HepG2 (cell line): ENCODE data around the gene CLIP2. TPM values are rescaled to one million over a fixed set of nuclear protein-coding genes. Genes with fewer than 3 reads are reported as not detected.

ENCODE experiments used
- ATAC-seq: fragments of 200-7000 bp; cut with Tn5 transposase; 3 replicates; pipeline ENCODE4 v1.9.1; 2020; ENCODE audit warnings: mild to moderate bottlenecking, moderate library complexity
- BruUV-seq: library from RNA; stranded (reverse); fragments of 400-500 nt; replicated peaks from 2 replicates; lab custom pipeline; 2021; lab: Mats Ljungman, UMichigan
- CTCF ChIA-PET: fragments of 300-600 bp; formaldehyde crosslinking; extraction: SDS; loops from one replicate; lab custom pipeline; 2021; ENCODE audit warnings: low total read pairs, inconsistent platforms, low intra/inter-chr PET ratio; lab: Yijun Ruan, JAX
- POLR2A ChIA-PET: fragments of 350-600 bp; sonication (Branson Sonifier 250); formaldehyde crosslinking; loops from one replicate; lab custom pipeline; 2020; ENCODE audit warnings: antibody characterized with exemption, inconsistent platforms; lab: Yijun Ruan, JAX
- DNase-seq: peaks from one replicate; pipeline ENCODE4 v3.0.0-alpha.2; 2015; ENCODE audit warnings: low spot score
- FAIRE-seq: peaks from 3 replicates; lab custom pipeline; 2011; peaks lifted over from hg19 to GRCh38; lab: Jason Lieb, UNC
- H2AFZ ChIP-seq: one replicate; pipeline ENCODE4 v1.6.1; 2011; ENCODE audit warnings: low read length, inconsistent platforms
- H3K27ac ChIP-seq: fragments of 300-600 bp; 3 replicates; pipeline ENCODE4 v1.8.0; 2011; ENCODE audit warnings: mixed run types, mild to moderate bottlenecking, mixed read lengths, low read length, inconsistent platforms; ENCODE audit not compliant: insufficient read depth; ENCODE audit errors: extremely low read length
- H3K27me3 ChIP-seq, 2 experiments: fragments of 200-600 bp in 1 of 2; 2 replicates in 1 of 2; 3 replicates in 1 of 2; pipeline versions ENCODE4 v1.6.0 to v1.8.0; 2011; ENCODE audit warnings: low read length in 2 of 2, mild to moderate bottlenecking in 2 of 2, moderate library complexity in 2 of 2, inconsistent platforms in 1 of 2; ENCODE audit not compliant: insufficient read depth in 2 of 2, control insufficient read depth in 1 of 2
- H3K36me3 ChIP-seq, 2 experiments: fragments of 200-600 bp in 1 of 2; replicated peaks in 1 of 2; 2 replicates in 1 of 2; 3 replicates in 1 of 2; pipeline versions ENCODE4 v1.5.1 to v1.8.0; 2011; ENCODE audit warnings: low read length in 2 of 2, inconsistent platforms in 1 of 2; ENCODE audit not compliant: insufficient read depth in 2 of 2, control insufficient read depth in 1 of 2
- H3K4me1 ChIP-seq: 2 replicates; pipeline ENCODE4 v1.5.1; 2012; ENCODE audit warnings: low read length, inconsistent platforms; ENCODE audit not compliant: insufficient read depth
- H3K4me2 ChIP-seq: 2 replicates; pipeline ENCODE4 v1.6.0; 2011; ENCODE audit warnings: low read depth, low read length, inconsistent platforms
- H3K4me3 ChIP-seq, 3 experiments: fragments of 200-600 bp in 1 of 3; sonication (generic), shearing (Covaris generic) in 1 of 3; replicated peaks in 1 of 3; 2 replicates each; pipeline ENCODE4 v1.5.1; 2011 to 2016; ENCODE audit warnings: low read length in 3 of 3, inconsistent platforms in 2 of 3, low read depth in 2 of 3, mild to moderate bottlenecking in 2 of 3, control low read depth in 1 of 3, mixed read lengths in 1 of 3; ENCODE audit not compliant: insufficient read depth in 1 of 3
- H3K79me2 ChIP-seq: one replicate; pipeline ENCODE4 v1.6.1; 2011; ENCODE audit warnings: low read length, inconsistent platforms; ENCODE audit not compliant: insufficient read depth
- H3K9ac ChIP-seq: 2 replicates; pipeline ENCODE4 v1.6.0; 2011; ENCODE audit warnings: mild to moderate bottlenecking, low read depth, low read length, inconsistent platforms; ENCODE audit not compliant: insufficient read depth
- H3K9me3 ChIP-seq: 2 replicates; pipeline ENCODE4 v1.5.1; 2012; ENCODE audit warnings: mild to moderate bottlenecking, low read length
- H4K20me1 ChIP-seq: 2 replicates; pipeline ENCODE4 v1.6.0; 2011; ENCODE audit warnings: inconsistent platforms, mild to moderate bottlenecking, low read length, moderate library complexity; ENCODE audit not compliant: insufficient read depth
- MIXL1 ChIP-seq: IDR thresholded peaks from 2 replicates; pipeline ENCODE4 v1.6.1; 2016
- PAWR ChIP-seq: sonication (generic); formaldehyde crosslinking; IDR thresholded peaks from 2 replicates; pipeline ENCODE4 v1.4.0; 2020; ENCODE audit warnings: missing genetic modification reagents, mild to moderate bottlenecking, borderline replicate concordance
- SRSF9 ChIP-seq: fragments of 200-400 bp; formaldehyde crosslinking; IDR thresholded peaks from 2 replicates; pipeline ENCODE4 v1.6.1; 2018; ENCODE audit warnings: borderline replicate concordance, mild to moderate bottlenecking, low read depth, low read length; ENCODE audit not compliant: insufficient read depth, poor library complexity, severe bottlenecking
- ZNF367 ChIP-seq: sonication (generic); formaldehyde crosslinking; IDR thresholded peaks from 2 replicates; pipeline ENCODE4 v1.4.0; 2020; ENCODE audit warnings: missing genetic modification reagents, borderline replicate concordance
- ZNF546 ChIP-seq: sonication (generic); formaldehyde crosslinking; conservative IDR thresholded peaks from 2 replicates; pipeline ENCODE4 v1.8.1; 2023; ENCODE audit warnings: mild to moderate bottlenecking, missing genetic modification reagents
- ZNF691 ChIP-seq: sonication (generic); formaldehyde crosslinking; IDR thresholded peaks from 2 replicates; pipeline ENCODE4 v1.4.0; 2020; ENCODE audit warnings: missing genetic modification reagents, low read depth, mild to moderate bottlenecking, borderline replicate concordance
- WGBS: methylation state at CpG from one replicate; pipeline ENCODE4 v1.1.6; 2017; ENCODE audit warnings: low lambda C conversion rate; 5-methylcytosine and 5-hydroxymethylcytosine counted together
- in situ Hi-C: cut with HindIII; loops from 2 replicates; pipeline ENCODE4 v1.10.0; 2017; ENCODE audit warnings: low pct_unique_long_range_greater_than_20kb; ENCODE audit not compliant: extremely low pct_ligation_motif_present
- intact Hi-C: fragments of 100-400 bp; cut with micrococcal nuclease; formaldehyde crosslinking; loops from one replicate; pipeline ENCODE4 v1.10.0; 2022; ENCODE audit not compliant: unreplicated experiment
- polyA plus RNA-seq, 8 experiments: library from polyadenylated mRNA; depleted of rRNA in 3 of 8; stranded (reverse) in 7 of 8; unstranded in 1 of 8; fragments of >200 nt; fragmentation: Illumina TruSeq in 4 of 8; extraction: Trizol in 4 of 8; gene quantifications; 2 replicates each; pipeline versions ENCODE4 v1.2.1 to v1.2.3, GENCODE V29; 2011 to 2016; ENCODE audit warnings: low read depth in 4 of 8, missing spikeins in 1 of 8, mixed read lengths in 1 of 8; ENCODE audit not compliant: insufficient read depth in 1 of 8
- total RNA-seq, 5 experiments: library from RNA; depleted of rRNA; stranded (reverse); fragments of >200 nt; fragmentation: Illumina TruSeq; extraction: Trizol; gene quantifications; 2 replicates each; pipeline ENCODE4 v1.2.3, GENCODE V29; 2016; ENCODE audit warnings: low read depth in 1 of 5
- TF ChIP-seq, protein P1 (sequence below): sonication (generic); formaldehyde crosslinking; IDR thresholded peaks from 2 replicates; pipeline ENCODE4 v1.5.0; 2020; ENCODE audit warnings: missing genetic modification reagents
- TF ChIP-seq, protein P2 (sequence below): fragments of 450-650 bp; IDR thresholded peaks from 2 replicates; pipeline ENCODE4 v1.6.1; 2016

Gene CLIP2
- total and polyA plus RNA-seq, 2 of the 13 experiments (the other 11 are each of a cell fraction or from before 2014, with no cell fraction given), result 6.5 to 17.4 TPM

DNA sequence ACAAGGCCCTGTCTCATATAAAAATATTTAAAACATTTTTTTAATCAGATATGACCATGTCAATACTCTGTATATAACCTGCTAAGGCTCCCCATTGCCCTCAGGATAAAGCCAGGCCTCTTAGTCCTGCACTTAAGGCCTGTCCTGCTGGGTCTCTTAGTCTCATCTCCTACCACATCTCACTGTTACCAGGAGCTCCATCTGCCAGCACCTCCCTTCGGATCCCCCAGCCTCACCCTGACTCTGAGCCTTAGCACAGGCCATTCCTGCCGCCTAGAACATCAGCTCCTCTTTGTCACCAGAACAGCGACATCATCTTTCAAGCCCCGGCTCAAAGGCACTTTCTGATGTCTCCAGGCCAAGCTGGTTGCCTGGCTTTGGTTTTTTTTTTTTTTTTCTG lies 138.8 kb downstream of the CLIP2 start:
- in situ Hi-C loops, result no loop called here
- FAIRE-seq, result no peak

More for the DNA sequence above, 138.8 kb downstream of the CLIP2 start:
- H3K79me2 ChIP-seq, result no peaks in the 10 kb centered on the region
- no peak overlapping the region for H2AFZ ChIP-seq
- H3K9me3 ChIP-seq, result no peaks in the 10 kb centered on the region
- peaks cover 1 to 12% of the 10 kb centered on the region in 2 experiments; a peak in 2 of 5 replicates for H3K27me3 ChIP-seq
- no TSS peak for BruUV-seq
- TF ChIP-seq, protein P1, sequence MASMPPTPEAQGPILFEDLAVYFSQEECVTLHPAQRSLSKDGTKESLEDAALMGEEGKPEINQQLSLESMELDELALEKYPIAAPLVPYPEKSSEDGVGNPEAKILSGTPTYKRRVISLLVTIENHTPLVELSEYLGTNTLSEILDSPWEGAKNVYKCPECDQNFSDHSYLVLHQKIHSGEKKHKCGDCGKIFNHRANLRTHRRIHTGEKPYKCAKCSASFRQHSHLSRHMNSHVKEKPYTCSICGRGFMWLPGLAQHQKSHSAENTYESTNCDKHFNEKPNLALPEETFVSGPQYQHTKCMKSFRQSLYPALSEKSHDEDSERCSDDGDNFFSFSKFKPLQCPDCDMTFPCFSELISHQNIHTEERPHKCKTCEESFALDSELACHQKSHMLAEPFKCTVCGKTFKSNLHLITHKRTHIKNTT (CRISPR knock-in tag), result no peak
- TF ChIP-seq ZNF691 (no peak), ZNF367 (CRISPR knock-in tag) (no peak), MIXL1 (CRISPR knock-in tag) (no peak), PAWR (CRISPR knock-in tag) (no peak), SRSF9 (no peak), ZNF546 (CRISPR knock-in tag) (no peak)
- TF ChIP-seq, protein P2, sequence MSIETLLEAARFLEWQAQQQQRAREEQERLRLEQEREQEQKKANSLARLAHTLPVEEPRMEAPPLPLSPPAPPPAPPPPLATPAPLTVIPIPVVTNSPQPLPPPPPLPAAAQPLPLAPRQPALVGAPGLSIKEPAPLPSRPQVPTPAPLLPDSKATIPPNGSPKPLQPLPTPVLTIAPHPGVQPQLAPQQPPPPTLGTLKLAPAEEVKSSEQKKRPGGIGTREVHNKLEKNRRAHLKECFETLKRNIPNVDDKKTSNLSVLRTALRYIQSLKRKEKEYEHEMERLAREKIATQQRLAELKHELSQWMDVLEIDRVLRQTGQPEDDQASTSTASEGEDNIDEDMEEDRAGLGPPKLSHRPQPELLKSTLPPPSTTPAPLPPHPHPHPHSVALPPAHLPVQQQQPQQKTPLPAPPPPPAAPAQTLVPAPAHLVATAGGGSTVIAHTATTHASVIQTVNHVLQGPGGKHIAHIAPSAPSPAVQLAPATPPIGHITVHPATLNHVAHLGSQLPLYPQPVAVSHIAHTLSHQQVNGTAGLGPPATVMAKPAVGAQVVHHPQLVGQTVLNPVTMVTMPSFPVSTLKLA, result no peak
- 42% methylated on average over 4 of the region's 4 CpGs for WGBS
- H3K4me2 ChIP-seq, result no peak overlapping the region
- H3K27ac ChIP-seq, result no peak overlapping the region
- DNase-seq (no peak), ATAC-seq (no peak)
- H3K4me3 ChIP-seq, result no peak overlapping the region
- no peaks in the 10 kb centered on the region for H4K20me1 ChIP-seq
- H3K9ac ChIP-seq, result no peak overlapping the region
- no peaks in the 10 kb centered on the region for H3K36me3 ChIP-seq
- H3K4me1 ChIP-seq, result peaks cover 18% of the 10 kb centered on the region
- ChIA-PET POLR2A (no interaction called here), CTCF (no interaction called here)
- intact Hi-C loops, result no loop called here
